ENCODE data around the gene POLR3E. TPM values are rescaled to one million over a fixed set of nuclear protein-coding genes. Genes with fewer than 3 reads are reported as not detected.
"Not testable (repeated sequence)": the region's sequence is repeated elsewhere in the genome, so short reads cannot be mapped to it uniquely, and the experiment has no call there.

The POLR3E gene
- total RNA-seq, 2 experiments from 2014 or later = 108 to 113 TPM

DNA sequence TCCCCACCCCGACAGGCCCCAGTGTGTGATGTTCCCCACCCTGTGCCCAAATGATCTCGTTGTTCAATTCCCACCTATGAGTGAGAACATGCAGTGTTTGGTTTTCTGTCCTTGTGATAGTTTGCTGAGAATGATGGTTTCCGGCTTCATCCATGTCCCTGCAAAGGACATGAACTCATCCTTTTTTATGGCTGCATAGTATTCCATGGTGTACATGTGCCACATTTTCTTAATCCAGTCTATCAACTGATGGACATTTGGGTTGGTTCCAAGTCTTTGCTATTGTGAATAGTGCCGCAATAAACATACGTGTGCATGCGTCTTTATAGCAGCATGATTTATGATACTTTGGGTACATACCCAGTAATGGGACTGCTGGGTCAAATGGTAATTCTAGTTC lies 53.8 kb downstream of the POLR3E start:
- POLR2A ChIA-PET, CTCF ChIA-PET: not testable (repeated sequence)

DNA sequence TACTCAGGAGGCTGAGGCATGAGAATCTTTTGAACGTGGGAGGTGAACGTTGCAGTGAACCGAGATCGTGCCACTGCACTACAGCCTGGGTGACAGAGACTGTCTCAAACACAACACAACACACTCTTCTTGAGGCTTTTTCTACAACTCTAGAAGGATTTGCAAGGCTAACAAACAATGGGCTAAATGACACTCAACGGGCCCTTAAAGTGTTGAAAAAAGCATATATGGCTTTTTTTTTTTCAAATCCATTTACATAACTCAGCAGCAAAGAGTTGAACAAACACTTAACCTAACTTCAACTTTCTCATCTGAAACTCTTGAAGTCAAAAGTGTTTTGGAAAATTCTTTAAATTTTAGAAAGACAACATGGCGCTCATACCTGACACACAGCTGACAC lies 54.9 kb downstream of the POLR3E start:
- ChIA-PET POLR2A (interaction anchor here (1.7 kb wide), 1 partner anchor 23 kb away, joined by 4 read pairs; no protein-coding TSS in a partner anchor), CTCF (interaction anchor here (1.5 kb wide), 1 partner anchor 160 kb away, joined by 4 read pairs; no protein-coding TSS in a partner anchor)

DNA sequence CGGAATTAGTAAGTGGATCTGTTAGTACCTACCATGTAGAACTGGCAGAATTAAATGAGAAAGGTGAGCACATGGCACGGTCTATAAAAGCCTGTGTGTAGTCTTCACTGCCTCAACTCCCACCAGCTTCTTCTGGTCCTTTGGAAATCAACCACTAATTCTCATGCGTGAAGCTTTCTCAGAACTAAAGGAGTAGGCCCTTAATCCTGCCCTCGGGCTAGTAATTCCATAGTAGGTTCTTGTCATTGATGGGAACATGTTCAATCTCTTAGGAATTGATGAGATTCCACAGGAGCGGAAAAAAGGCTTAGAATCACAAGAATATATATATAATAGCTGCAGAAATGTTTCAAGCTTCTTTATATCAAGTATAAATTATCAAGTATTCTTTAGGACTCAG lies 55.5 kb downstream of the POLR3E start:
- POLR2A ChIA-PET = interaction anchor here (1.7 kb wide), 2 partner anchors 20 to 22 kb away, joined by 4 to 9 read pairs; no protein-coding TSS in a partner anchor

GRCh38 chr16:22353191-22353919 lies 56.1 kb downstream of the POLR3E start:
- CTCF ChIA-PET = interaction anchor here (0.9 to 1.6 kb wide), 6 partner anchors 20 to 161 kb away, joined by 3 to 9 read pairs (median 4); no protein-coding TSS in a partner anchor
- POLR2A ChIA-PET = interaction anchor here (0.6 to 1.7 kb wide), 3 partner anchors 20 to 83 kb away, joined by 4 to 9 read pairs (median 4); no protein-coding TSS in a partner anchor

More for the DNA sequence above, 55.5 kb downstream of the POLR3E start:
- CTCF ChIA-PET = interaction anchor here (1.5 kb wide), 2 partner anchors 32 to 161 kb away, joined by 4 to 9 read pairs; no protein-coding TSS in a partner anchor

- POLR2A ChIA-PET = interaction anchor here (1.7 kb wide), 2 partner anchors 19 to 21 kb away, joined by 4 to 9 read pairs; no protein-coding TSS in a partner anchor
- CTCF ChIA-PET = interaction anchor here (0.5 to 1.6 kb wide), 7 partner anchors 11 to 147 kb away, joined by 3 to 9 read pairs (median 4); no protein-coding TSS in a partner anchor
Observed at GRCh38 chr16:22353933-22354541, 56.8 kb downstream of the POLR3E start.

- ChIA-PET CTCF (interaction anchor here (0.6 kb wide), 1 partner anchor 20 kb away, joined by 3 read pairs; no protein-coding TSS in a partner anchor), POLR2A (no interaction called here)
Observed at GRCh38 chr16:22355487-22355908, 58.3 kb downstream of the POLR3E start.

GRCh38 chr16:22356930-22357634 lies 59.9 kb downstream of the POLR3E start:
- CTCF ChIA-PET = interaction anchor here (0.7 to 1.1 kb wide), 2 partner anchors 25 to 1511 kb away, joined by 3 read pairs; no protein-coding TSS in a partner anchor
- POLR2A ChIA-PET = no interaction called here

DNA sequence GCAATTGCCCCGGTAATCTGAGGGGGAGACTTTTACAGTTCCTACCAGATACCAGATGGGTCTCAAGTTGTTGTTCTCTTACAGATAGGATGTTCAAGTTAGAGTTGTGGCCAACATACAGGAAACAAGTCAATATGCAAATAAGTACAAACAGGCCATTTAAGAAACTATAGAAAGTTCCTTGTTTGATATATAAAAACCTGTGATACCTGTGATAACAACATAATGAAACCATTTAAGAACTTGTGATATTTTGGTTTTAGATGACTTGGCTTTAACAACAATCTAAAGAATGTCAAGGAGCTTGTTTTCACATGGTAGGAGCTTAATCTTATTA lies 60.4 kb downstream of the POLR3E start:
- CTCF ChIA-PET = interaction anchor here (1.1 kb wide), 1 partner anchor 24 kb away, joined by 3 read pairs; no protein-coding TSS in a partner anchor
- POLR2A ChIA-PET = interaction anchor here (0.6 kb wide), 1 partner anchor 79 kb away, joined by 4 read pairs; no protein-coding TSS in a partner anchor

DNA sequence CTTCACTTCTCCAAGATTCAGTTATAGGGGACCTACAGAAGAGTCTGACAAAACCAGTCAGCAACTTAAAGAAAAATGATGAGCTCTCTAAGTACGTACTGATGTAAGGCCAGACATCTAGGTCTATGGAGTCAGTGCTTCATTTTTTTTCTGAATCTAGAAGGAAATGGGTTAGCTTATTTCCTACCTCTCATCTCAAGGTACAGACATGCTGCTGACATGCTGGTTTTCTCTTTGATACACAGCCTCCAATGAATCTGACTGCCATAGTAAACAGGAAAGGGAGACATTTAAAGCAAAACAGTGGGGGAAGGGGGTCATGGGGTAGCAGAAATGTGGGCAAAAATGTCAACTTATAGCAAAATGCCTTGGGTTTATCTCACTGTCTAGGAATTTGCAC lies 60.8 kb downstream of the POLR3E start:
- ChIA-PET CTCF (interaction anchor here (1.1 kb wide), 1 partner anchor 24 kb away, joined by 3 read pairs; no protein-coding TSS in a partner anchor), POLR2A (interaction anchor here (0.6 kb wide), 1 partner anchor 79 kb away, joined by 4 read pairs; no protein-coding TSS in a partner anchor)

- ChIA-PET CTCF (no interaction called here), POLR2A (no interaction called here)
Observed at GRCh38 chr16:22359679-22360078, 62.5 kb downstream of the POLR3E start.

DNA sequence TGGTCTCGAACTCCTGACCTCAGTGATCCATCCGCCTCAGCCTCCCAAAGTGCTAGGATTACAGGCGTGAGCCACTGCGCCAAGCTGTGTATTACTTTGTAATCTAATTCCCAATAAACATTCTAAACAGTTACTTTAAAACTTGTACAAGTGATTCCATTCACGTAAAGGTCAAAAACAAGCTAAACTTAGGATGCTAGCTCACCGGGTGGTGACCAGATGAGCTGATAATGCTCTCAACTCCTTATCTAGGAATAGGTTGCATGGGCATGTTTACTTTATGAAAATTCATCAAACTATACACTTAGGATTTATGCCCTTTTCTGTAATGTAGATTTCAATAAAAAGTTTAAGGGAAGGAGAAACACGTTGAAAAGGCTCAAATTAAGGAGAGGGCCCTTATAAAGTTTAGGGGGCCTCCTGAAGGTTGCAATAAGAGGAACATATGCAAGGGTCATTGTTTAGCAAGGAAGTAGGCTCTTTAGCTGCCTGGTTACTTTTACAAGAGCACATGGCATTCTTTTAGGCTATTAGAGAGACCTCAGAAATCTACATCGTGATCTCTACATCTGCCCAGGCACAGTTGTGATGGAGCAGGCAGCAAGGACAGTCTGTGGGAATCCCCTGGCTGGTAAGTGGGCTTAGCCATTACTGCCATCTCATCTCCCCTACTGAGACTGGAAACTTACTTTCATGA lies 63.9 kb downstream of the POLR3E start:
- POLR2A ChIA-PET = no interaction called here
- CTCF ChIA-PET = interaction anchor here (0.9 to 1.5 kb wide), 2 partner anchors 11 to 23 kb away, joined by 3 to 4 read pairs; no protein-coding TSS in a partner anchor

- CTCF ChIA-PET = interaction anchor here (1.2 to 1.5 kb wide), 2 partner anchors 10 to 11 kb away, joined by 3 to 5 read pairs; no protein-coding TSS in a partner anchor
- POLR2A ChIA-PET = no interaction called here
Observed at GRCh38 chr16:22364241-22364640, 67.0 kb downstream of the POLR3E start.

GRCh38 chr16:22366371-22366770 lies 69.2 kb downstream of the POLR3E start:
- CTCF ChIA-PET = no interaction called here
- POLR2A ChIA-PET = no interaction called here

DNA sequence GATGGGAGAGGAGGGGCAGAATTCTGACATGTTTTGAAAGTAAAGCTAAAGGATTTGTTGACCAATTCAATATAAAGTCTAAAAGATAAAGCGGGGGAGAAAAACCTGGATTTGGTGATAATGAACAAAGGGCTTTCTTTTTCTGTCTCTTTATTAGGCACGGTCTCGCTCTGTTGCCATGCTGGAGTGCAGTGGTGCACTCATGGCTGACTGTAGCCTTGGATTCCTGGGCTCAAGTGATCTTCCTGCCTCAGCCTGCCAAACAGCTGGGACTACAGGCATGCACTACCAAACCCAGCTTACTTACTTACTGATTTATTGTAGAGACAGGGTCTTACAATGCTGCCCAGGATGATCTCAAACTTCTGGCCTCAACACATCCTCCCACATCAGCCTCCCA lies 69.7 kb downstream of the POLR3E start:
- POLR2A ChIA-PET = no interaction called here

GRCh38 chr16:22368200-22368826 lies 71.1 kb downstream of the POLR3E start:
- POLR2A ChIA-PET, CTCF ChIA-PET: not testable (repeated sequence)

More for the DNA sequence above, 69.7 kb downstream of the POLR3E start:
- CTCF ChIA-PET = no interaction called here

- POLR2A ChIA-PET = no interaction called here
Observed at GRCh38 chr16:22369221-22369811, 72.1 kb downstream of the POLR3E start.

DNA sequence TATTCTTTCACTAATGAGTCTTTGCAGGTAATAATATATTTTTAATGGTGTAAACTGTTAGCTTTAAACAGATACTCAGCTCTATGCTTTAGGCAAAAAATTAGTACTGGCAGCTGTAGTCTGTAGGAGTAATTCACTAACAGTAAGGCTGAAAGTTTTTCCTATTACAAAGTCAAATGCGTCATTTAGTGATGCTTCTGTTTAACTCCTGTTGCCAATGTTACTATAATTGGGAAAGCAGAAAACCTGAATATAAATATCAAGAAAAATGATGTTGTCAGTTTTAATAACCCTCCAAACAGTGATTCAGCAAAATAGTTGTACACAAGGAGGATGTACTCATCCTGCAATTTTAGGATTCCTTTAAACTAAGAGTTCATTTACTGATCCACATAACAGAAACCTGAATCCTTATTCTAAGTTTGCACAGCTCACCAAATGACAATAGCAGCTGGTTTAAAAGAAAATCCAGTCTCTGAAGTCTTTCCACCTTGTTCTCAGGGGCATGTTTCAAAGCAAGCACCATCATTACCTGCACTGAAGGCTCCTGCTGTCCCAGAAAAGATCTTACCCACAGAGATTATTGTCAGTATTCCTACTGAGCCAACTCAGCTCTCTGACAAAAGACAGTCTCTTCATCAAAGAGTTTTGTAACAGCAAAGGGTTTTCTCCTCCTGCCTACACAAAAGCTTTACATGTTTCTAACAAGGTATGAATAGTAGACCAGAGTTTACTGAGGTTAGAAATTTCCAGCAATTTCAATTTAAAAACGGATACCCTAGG lies 73.0 kb downstream of the POLR3E start:
- POLR2A ChIA-PET = no interaction called here
- CTCF ChIA-PET = no interaction called here

More at GRCh38 chr16:22369221-22369811, 72.1 kb downstream of the POLR3E start:
- CTCF ChIA-PET = interaction anchor here (0.8 kb wide), 1 partner anchor 48 kb away, joined by 3 read pairs; no protein-coding TSS in a partner anchor

All from activated CD8-positive, alpha-beta memory T cell treated with anti-CD3 and anti-CD28 coated beads for 36 hours (primary cell).